Renal cortical epithelial cell (primary cell): ENCODE results near the gene TOR3A. TPM values are rescaled to one million over a fixed set of nuclear protein-coding genes. Genes with fewer than 3 reads are reported as not detected.

ENCODE experiments used
- DNase-seq: peaks from one replicate; pipeline ENCODE4 v3.0.0-alpha.2; 2011; ENCODE audit warnings: low read depth
- total RNA-seq: library from RNA; depleted of rRNA; stranded (reverse); fragments of >200 nt; gene quantifications from 2 replicates; pipeline ENCODE4 v1.2.3, GENCODE V29; 2014

Gene TOR3A
- total RNA-seq, 1 donor from 2014 or later, result 41.9 TPM

DNA sequence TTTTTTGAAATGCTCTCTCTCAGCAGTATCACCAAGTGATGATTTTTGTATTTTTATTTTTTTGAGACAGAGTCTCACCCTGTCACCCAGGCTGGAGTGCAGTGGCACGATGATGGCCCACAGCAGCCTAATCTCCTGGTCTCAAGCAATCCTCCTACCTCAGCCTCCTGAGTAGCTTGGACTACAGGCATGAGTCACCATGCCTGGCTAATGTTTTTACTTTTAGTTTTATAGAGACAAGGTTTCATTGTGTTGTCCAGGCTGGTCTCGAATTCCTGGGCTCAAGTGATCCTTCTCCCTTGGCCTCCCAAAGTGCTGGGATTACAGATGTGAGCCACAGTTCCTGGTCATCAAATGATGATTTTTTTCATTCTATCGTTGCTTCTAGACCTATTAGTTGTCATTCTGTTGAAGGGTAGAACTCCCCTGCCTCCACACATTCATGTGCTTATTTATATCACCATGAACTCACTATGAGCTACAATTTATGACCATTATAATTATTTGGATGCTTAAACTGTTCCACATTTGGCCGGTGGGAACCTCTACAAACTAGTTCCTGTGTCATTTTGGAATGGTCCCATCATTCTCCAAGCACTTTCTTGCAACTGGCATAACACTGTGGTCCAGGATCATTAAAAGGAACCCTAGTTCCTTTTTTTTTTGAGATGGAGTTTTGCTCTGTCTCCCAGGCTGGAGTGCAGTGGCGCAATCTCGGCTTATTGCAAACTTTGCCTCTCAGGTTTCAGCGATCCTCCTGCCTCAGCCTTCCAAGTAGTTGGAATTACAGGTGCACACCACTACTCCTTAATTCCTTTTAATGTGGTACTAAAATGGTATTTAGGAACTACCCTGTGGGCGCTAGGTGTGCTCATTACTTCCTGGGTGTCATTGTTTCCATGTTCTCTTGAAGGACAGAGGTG, 20.2 kb upstream of the TOR3A start:
- DNase-seq, result peak; percentile 14

DNA sequence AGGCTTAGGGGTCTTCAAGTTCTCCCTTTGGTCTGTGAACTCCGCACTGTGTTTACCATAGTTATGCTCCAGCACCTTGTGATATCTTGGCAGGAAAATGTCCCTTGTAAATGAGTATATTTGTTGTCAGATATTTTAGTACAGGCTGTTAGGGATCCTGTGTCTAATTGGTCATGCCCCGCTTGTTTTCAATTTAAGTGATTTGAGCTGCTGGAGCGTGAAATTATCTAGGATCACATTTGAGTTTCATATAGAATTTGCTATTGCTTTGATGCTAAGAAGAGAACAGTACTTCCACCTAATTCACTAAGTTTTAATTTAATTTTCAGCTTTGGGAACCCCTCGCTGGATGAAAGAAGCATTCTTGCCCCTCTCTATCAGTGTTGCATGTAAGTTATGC, 15.4 kb upstream of the TOR3A start:
- no peak for DNase-seq

DNA sequence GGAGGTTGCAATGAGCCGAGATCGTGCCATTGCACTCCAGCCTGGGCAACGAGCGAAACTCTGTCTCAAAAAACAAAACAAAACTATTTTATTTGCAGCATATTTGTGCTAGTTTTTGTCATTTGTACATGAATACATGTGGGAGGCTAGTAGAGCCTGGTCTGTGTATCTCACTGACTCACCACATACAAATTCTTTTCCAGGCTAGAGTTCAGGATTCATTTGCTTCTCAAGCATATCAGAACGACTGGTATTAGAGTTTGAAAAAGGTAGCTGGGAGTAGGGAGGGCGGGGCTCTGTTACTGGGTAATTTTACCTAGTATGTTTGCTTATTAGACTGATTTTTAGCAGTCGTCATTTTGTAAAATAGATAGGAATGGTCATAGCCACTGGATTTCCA, 4.5 kb upstream of the TOR3A start:
- DNase-seq, result peak; percentile 35

DNA sequence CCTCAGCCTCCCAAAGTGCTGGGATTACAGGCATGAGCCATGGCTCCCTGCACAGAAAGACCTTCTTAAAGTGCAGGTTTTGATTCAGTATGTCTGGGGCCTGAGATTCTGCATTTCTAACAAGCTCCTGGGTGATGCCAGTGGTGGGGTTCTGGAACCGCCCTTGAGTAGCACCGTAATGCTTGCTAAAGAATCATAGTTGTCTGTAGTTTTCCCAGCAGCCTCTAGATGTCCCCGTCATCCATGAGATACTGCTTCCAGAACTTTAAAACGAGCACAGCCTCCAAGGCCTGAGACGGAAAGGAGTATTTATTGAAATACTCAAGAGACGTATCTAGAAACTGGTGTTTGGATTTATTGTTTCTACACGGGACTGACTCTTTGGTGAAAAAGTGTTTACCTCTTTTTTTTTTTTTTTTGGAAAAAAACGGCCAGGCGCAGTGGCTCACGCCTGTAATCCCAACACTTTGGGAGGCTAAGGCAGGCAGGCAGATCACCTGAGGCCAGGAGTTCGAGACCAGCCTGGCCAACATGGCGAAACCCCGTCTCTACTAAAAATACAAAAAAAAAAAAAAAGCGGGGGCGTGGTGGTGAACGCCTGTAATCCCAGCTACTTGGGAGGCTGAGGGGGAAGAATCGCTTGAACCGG, 2.6 kb upstream of the TOR3A start:
- peak; percentile 75 for DNase-seq

DNA sequence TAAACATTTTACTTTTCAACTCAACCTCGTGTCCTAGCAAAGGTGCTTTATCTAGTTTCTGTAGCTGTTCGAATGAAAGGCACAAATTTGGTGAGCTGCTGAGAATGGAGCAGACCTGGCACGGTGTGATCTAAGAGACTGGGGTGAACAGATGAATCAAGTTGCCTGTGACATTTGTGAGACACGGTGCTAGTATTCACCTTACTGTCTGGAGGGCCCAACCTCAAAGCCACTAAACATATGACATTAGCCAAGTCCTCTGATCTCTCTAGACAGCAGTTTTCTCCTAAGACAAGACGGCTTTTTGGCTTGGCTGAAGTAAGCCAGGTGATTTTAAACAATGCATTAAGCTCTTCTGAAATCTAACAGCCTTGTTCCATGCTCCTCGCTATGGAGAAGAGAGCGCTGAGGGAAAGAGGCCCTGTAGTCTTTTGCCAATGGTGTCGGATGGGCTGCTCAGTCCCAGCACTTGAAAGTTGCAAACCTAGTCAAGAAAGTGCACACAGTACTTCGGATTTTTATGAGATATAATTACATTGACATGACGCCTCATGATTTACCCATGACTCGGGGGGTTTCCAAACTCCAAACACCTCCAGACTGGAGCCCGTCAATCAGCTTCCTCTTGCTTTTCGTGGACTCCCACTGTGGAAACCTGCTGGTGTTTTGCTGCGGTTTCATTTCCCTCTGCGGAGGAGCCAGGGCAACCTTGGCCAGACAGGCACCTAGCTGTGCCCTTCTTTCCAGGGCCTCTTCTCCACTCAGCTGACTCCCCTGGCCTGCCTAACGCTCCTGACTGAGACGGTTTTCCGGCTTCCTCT, 794 bp upstream of the TOR3A start:
- peak; percentile 7 for DNase-seq

DNA sequence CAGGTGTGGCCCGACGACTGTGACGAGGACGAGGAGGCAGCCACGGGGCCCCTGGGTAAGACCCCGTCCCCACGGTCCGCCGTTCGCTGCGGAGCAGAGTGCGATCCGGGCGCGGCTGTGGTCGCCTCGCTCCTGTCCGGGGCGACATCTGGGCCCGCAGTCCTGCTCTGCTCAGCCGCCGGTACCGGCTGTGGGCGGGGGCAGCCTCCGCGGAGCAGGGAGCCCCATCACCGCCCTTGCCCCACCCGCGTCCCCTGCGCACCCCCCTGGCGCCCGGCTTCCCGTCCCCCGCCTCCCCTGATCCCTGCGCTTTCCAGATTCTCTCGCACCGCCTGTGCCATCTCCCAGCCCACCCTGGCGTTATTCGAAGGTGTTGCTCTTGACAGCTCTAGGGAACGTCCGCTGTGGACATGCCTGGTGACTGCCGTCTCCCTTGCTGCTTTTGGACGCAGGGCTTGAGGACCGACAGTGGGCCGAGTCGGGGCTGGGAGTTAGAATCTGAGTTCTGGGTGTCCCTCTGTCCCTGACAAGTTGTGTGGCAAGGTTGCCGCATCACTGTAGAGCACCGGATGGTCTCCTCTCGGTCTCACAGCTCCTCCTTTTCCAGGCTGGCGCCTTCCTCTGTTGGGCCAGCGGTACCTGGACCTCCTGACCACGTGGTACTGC, 596 bp downstream of the TOR3A start:
- DNase-seq, result no peak

DNA sequence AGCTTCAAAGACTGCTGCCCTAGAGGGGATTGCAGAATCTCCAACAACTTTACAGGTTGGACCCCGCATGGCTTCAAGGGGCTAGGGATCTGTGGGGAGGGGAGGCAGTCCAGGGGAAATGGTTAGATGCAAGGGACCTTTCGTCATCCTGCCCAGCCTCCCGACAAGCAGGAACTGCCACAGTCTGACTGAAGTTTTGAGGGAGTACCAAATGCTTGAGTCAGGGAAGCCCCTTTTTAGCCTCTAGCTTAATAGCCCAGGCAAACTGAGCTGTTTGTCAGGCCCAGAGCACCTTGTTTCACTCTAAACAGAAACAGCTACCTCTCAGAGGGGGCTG, 1.1 kb downstream of the TOR3A start:
- DNase-seq, result peak; percentile 28

DNA sequence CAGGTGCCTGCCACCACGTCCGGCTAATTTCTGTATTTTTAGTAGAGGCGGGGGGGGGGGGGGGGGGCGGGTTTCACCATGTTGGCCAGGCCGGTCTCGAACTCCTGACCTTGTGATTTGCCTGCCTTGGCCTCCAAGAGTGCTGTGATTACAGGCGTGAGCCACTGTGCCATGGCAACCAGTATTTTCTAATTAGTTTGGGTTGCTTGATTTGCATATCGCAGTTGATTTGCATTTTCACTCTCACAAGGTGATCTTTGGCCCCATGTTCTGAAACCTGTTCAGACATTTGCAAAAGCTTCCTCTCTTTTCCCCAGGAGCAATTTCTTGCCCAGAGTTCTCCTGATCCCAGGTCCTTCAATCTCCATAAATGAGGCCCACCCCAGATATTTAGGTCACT, 1.7 kb downstream of the TOR3A start:
- no peak for DNase-seq

DNA sequence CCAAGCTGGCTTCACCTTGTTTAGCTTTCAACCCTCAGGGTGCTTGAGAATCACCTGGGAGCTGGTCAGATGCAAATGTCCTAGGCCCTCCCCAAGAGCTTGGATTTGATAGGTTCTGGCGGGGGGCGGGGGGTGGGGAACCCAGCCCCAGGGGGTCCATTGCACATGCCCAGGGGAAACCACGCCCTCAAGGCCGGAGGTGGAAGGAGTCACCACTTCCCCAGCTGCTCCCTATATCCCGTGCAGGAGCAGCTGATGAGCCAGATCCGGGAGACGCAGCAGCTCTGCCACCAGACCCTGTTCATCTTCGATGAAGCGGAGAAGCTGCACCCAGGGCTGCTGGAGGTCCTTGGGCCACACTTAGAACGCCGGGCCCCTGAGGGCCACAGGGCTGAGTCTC, 5.8 kb downstream of the TOR3A start:
- DNase-seq, result no peak

DNA sequence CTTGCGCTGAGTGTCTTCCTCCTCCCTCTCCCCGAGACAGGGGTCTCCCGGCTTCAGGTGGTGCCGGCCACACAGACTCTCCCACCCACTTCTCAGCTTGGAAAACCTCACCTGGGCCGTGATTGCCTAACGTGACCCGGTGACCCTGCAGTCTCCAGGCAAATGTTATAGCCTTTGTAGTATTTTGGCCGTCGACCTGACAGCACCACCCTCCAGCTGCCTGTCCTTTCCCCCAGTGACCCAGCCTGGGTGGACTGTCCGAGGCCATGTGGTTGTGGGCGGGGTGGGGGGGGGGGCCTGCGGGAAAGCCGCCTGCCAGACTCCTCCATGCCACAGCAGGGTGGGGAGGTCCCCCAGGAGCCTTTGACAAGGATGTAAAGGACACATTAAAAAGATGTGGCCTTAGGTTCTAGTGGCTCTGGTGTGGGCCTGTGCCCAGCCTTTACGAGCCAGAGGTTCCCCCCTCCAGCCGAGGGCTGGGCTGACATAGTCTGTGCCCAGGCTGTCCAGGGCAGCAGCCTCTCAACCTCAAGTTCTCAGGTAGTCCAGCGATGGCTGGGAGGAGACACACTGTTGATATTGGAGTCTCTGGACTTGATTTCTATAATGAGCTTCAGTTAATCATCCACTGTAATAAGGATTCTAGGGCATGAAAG, 8.1 kb downstream of the TOR3A start:
- no peak for DNase-seq

DNA sequence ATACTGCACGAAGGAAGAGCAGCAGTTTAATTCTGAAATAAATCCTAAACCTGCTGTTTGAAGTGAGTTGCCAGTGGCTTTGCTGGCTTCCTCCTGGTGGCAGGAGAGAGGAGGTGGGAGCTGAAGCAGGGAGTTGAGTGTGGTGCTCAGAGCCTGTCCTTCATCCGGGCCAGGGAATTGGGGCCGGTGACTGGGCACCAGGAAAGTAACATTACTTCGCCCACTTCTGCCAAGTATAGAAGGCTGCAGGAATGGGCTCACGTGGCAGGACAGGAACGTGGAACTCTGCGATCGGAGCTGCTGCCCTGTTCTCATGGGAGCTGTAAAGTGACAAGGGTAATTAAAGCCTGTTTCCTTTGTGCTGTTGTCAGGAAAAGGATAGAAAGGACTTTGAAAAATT, 8.7 kb downstream of the TOR3A start:
- DNase-seq, result no peak

DNA sequence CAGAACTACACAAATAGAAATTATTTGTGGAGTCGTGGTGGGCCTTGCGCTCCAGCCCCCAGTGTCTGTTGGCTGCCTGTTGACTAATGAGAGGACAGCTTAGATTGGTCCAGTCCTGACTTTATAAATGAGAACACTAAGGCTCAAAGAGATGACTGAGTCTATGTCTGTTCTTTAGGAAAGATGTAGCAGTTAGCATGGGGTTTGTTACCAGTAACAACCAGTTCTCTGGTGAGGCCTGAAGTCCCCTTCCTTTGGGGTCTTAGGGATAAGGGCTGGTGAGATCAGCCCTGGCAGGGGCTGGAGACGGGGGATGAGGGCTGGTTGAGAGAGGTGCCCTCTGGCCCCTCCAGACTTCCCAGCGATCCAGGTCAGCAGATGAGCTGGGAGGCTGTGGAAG, 9.1 kb downstream of the TOR3A start:
- DNase-seq, result no peak

DNA sequence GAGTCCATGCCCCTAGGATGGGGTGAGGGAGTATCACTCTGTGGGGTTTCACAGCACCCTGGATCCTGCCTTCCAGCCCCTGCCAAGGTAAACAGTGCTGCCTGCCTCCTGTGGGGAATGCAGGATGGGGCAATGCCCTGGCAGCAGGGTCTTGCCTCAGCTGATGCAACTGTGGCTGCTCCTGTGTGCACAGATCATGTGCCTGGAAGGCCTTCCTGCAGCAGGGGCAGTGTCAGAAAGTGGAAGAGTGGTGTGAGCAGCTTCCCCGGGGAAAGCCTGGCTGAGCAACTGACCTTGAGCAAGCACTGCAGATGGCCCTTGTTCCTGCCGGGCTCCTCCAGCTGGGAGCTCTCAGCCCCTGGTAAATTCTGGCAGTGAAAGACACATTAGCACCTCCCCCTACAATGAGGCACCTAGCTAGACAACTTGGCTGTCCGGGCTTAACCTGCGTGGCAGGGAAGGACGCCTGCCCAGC, 9.9 kb downstream of the TOR3A start:
- peak; percentile 80 for DNase-seq

DNA sequence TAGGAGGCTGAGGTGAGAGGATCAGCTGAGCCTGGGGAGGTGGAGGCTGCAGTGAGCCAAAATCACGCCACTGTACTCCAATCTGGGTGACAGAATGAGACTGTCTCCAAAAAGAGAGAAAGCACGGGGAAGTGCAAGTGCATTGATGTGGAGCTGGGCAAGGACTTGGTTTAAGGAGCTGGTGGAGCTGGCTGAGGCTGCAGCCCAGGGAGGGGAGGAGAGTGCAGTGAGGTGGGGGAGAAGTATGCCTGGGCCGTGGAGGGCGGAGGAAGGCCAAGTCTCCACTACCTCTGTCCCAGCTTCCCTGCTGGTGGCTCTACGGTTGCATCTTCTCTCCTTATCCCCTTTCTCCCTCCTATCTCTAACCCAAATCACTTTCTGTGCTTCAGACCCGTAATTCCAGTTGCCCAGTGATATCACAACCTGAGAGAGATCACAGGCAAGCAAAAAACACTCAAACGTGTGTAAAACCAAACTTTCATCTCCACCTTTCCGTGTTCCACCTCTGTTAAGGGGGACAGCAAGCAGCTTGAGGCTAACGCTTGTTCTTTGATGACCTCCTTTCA, 11.1 kb downstream of the TOR3A start:
- DNase-seq, result no peak

DNA sequence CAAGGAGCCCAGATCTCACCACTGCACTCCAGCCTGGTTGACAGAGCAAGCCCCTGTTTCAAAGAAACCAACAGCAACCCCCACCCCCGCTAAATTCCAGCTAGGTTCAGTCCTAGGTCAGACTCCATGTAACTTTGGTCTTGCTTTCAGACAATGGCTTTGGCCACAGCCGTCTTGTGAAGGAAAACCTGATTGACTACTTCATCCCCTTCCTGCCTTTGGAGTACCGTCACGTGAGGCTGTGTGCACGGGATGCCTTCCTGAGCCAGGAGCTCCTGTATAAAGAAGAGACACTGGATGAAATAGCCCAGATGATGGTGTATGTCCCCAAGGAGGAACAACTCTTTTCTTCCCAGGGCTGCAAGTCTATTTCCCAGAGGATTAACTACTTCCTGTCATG, 12.9 kb downstream of the TOR3A start:
- no peak for DNase-seq

DNA sequence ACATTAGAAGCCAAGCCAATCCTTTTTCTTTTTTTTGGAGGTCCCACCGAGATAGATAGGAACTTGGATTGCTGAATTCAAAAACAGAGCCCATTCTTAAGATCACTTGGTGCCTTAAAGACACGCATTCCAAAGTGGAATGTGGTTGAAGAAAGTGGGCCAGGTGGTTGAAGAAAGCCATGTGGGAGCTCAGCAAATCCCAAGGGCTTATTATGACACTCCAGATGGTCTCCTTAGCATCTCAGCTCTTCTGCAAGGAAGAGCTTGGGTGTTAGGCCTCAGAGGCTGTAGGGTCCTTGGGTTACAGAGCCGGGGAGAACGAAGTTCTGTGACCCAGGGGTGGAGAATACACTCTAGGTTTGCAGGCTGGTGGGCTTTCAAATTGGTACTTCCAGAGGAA, 13.5 kb downstream of the TOR3A start:
- no peak for DNase-seq

DNA sequence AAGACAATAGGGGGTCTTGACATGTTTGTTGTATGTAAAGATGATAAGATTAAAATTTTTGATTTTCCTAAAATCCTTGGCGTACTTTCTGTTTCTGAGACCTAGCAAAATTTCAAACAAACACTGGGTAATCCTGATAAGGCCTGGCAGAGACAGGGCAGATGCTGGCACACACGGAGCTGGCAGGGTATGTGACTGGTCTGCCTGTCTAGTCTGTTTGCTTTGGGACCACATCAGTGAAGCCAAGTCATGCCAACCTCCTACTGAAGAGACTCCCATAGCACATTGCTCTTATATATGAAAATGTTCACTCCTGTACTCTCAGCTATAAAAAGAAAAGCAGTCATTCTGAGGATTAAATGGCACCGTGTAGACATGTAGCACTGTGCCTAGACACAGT, 14.1 kb downstream of the TOR3A start:
- DNase-seq, result no peak

DNA sequence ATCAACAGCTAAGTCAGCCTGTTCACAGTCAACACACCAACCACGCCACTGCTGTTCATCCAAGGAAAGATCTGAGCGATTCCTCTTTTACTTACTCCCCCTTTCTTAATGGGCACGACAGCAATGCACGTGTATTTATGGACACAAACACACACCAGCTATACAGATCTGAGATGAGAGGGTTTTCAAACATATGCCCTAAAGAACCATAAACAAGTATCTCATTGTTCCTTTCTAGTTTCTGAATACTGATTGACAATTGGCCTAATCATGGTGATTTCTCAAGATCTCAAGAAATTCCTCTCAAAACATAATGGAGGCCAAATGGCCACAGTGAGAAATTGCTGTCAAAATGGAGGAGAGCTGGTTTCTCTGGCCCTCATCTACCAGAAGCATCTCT, 18.0 kb downstream of the TOR3A start:
- DNase-seq, result no peak

DNA sequence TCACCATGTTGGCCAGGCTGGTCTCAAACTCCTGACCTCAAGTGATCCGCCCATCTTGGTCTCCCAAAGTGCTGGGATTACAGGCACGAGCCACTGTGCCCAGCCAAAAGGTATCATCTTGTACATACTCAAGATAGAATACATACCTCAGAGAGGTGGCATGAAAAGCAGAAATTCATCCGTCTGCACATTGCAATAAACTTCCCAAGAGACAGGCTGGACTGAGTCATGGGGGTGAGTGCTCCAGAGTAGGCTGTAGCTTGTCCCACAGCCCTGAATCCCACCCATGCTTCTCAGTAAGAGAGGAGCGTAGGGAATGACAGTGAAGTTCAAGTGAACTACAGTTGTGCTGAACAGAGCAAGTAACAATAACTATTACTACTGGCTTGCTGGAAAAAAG, 19.7 kb downstream of the TOR3A start:
- DNase-seq, result no peak

DNA sequence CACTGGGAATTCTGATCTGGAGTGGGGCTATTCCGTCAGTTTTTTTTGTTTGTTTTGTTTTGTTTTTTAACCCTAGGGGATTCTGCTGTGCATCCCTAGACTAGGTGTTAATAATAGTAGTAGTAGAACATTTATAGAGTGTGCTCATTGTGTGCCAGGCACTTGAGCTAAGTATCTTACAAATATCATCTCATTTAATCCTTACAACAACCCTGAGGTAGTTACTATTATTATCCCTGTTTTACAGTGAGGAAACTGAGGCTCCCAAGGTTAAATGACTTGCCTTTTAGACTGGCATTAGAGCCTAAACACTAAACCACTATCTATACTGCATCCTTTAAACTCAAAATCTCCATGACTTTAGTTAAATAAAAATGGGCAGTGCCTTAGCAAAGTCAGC, 22.1 kb downstream of the TOR3A start:
- DNase-seq, result no peak

DNA sequence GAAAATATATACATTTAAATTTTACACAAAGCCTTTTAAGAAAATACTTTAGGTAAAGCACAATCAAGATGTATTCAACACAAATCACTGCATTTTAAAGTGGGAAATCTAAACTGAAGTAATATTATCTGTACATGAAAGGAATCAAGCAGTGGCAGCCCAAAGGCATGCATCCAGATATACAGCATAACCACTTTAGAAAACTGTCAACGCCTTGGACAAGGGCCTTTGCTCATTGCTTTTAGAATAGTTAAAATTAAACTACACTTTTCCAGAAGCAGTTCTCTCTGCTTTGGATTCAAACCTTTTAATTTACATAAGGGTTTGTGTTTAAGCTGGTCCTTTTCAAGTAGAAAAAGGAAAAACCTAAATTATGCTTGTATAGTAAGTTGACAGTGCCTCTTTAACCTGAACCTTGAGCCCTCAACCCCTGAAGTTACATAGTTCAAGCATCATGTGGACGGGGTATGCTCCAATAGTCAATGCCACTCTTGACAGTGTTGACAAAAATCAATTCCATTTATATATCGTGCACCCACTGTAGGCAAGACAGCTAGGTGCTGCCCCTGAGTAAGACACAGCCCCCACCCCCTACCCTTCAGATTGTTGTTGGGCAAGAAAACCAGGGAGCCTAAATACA, 22.9 kb downstream of the TOR3A start:
- DNase-seq, result no peak
